Right cardiac atrium (tissue), 5 donors: ENCODE results near the gene SHFL. TPM values are rescaled to one million over a fixed set of nuclear protein-coding genes. Genes with fewer than 3 reads are reported as not detected.
A peak's percentile ranks its signal among the peaks of the same experiment; 100 is the strongest.

Experiments
- ATAC-seq, 2 donors: fragments of 200-7000 bp; cut with Tn5 transposase; one replicate each; pipeline versions ENCODE4 v1.8.0 to v1.9.1; 2020; ENCODE audit warnings: moderate library complexity in 2 of 2, mild to moderate bottlenecking in 1 of 2
- DNase-seq, 3 donors: peaks; one replicate each; pipeline ENCODE4 v3.0.0-alpha.2; 2020
- H3K27ac ChIP-seq: one replicate; pipeline ENCODE4 v1.5.1; 2013; ENCODE audit warnings: mild to moderate bottlenecking, low read length, control low read depth, moderate library complexity
- H3K27me3 ChIP-seq: one replicate; pipeline ENCODE4 v1.6.1; 2013; ENCODE audit not compliant: control insufficient read depth, insufficient read depth
- H3K4me1 ChIP-seq: one replicate; pipeline ENCODE4 v1.6.1; 2013; ENCODE audit warnings: low read length; ENCODE audit not compliant: control insufficient read depth, insufficient read depth
- H3K4me3 ChIP-seq: one replicate; pipeline ENCODE4 v1.5.1; 2013; ENCODE audit warnings: low read length, control low read depth
- H3K9me3 ChIP-seq: one replicate; pipeline ENCODE4 v1.6.1; 2013; ENCODE audit warnings: low read length; ENCODE audit not compliant: control insufficient read depth
- WGBS: extraction: QIAGEN DNeasy Blood & Tissue Kit; methylation state at CpG from one replicate; pipeline ENCODE4 v1.1.7; 2013; 5-methylcytosine and 5-hydroxymethylcytosine counted together
- intact Hi-C, 4 donors: fragments of 100-400 bp; cut with DNase I; formaldehyde crosslinking; loops; one replicate each; pipeline versions ENCODE4 v1.11.0 to v1.14.0; 2022 to 2023
- microRNA-seq, 2 donors: library from miRNA; unstranded; fragments of <30 nt; microRNA quantifications; one replicate each; pipeline ENCODE4 v1.2.0, GENCODE V29; 2020 to 2021
- polyA plus RNA-seq: library from polyadenylated mRNA; stranded (reverse); fragments of 200-250 nt; gene quantifications from one replicate; pipeline ENCODE4 v1.2.3, GENCODE V29; 2013
- total RNA-seq, 4 donors: library from RNA; stranded (reverse); fragmentation: NEBNext Ultra II Directional; extraction: Animal tissue kit (Norgen Biotek cat#: 25700); gene quantifications; one replicate each; pipeline ENCODE4 v1.2.1, GENCODE V29; 2021
- donor health status: healthy with polysubstance abuse.
- donor health status: DM: no; HTN: yes; CAD: no.
- donor health status: DM: no; HTN: no; CAD: no.
- donor health status: DM: no; HTN: yes; CAD: no; lungs with severe emphysema.
- donor health status: DM: yes; HTN: yes; CAD: no.

SHFL gene
- total and polyA plus RNA-seq, 5 donors: 14.5 to 16.0 (median 15.7) TPM

- Histone ChIP-seq H3K4me1 (no peaks in the 10 kb centered on the region), H3K27ac (no peak overlapping the region), H3K9me3 (no peaks in the 10 kb centered on the region), H3K27me3 (no peaks in the 10 kb centered on the region), H3K4me3 (no peak overlapping the region)
- DNase-seq (peak in 1 of 3 donors; percentile 54), ATAC-seq (peak; percentile 13 to 24)
- WGBS: 90% methylated on average over 39 of the region's 39 CpGs
- intact Hi-C loops: no loop called here
These were observed 49.6 kb downstream of the SHFL start for GRCh38 chr19:10135551-10136334.

- WGBS: 94% methylated on average over 14 of the region's 14 CpGs
- Histone ChIP-seq H3K4me1 (no peaks in the 10 kb centered on the region), H3K27ac (no peak overlapping the region), H3K9me3 (no peaks in the 10 kb centered on the region), H3K27me3 (no peaks in the 10 kb centered on the region), H3K4me3 (no peak overlapping the region)
- peak in 1 of 3 donors; percentile 40 for DNase-seq
- no peak for ATAC-seq
- intact Hi-C loops: no loop called here
These were observed 50.8 kb downstream of the SHFL start for GRCh38 chr19:10136936-10137335.

- H3K9me3 ChIP-seq: no peaks in the 10 kb centered on the region
- no peaks in the 10 kb centered on the region for H3K27me3 ChIP-seq
- ATAC-seq: no peak
- no peaks in the 10 kb centered on the region for H3K4me1 ChIP-seq
- H3K27ac ChIP-seq: no peak overlapping the region
- H3K4me3 ChIP-seq: no peak overlapping the region
- 89% methylated on average over 38 of the region's 38 CpGs for WGBS
- no peak for DNase-seq
- intact Hi-C loops: no loop called here
These were observed 51.9 kb downstream of the SHFL start for GRCh38 chr19:10137751-10138682.

GRCh38 chr19:10138879-10139795 is 53.0 kb downstream of the SHFL start:
- Histone ChIP-seq H3K27ac (no peak overlapping the region), H3K9me3 (no peaks in the 10 kb centered on the region), H3K4me1 (no peaks in the 10 kb centered on the region), H3K27me3 (no peaks in the 10 kb centered on the region), H3K4me3 (no peak overlapping the region)
- intact Hi-C loops: no loop called here
- no peak for DNase-seq
- WGBS: 91% methylated on average over 27 of the region's 27 CpGs
- ATAC-seq: no peak

GRCh38 chr19:10139952-10140351 is 53.8 kb downstream of the SHFL start:
- intact Hi-C loops: no loop called here
- DNase-seq (no peak), ATAC-seq (no peak)
- WGBS: 95% methylated on average over 23 of the region's 23 CpGs
- no peaks in the 10 kb centered on the region for H3K9me3 ChIP-seq
- no peak overlapping the region for H3K27ac ChIP-seq
- H3K4me1 ChIP-seq: no peaks in the 10 kb centered on the region
- no peak overlapping the region for H3K4me3 ChIP-seq
- no peaks in the 10 kb centered on the region for H3K27me3 ChIP-seq

- Histone ChIP-seq H3K27ac (no peak overlapping the region), H3K4me3 (no peak overlapping the region), H3K27me3 (no peaks in the 10 kb centered on the region), H3K4me1 (no peaks in the 10 kb centered on the region), H3K9me3 (no peaks in the 10 kb centered on the region)
- WGBS: 90% methylated on average over 13 of the region's 13 CpGs
- no peak for ATAC-seq
- DNase-seq: no peak
- intact Hi-C loops: no loop called here
These were observed 55.4 kb downstream of the SHFL start for GRCh38 chr19:10141479-10141878.

- Histone ChIP-seq H3K27me3 (no peaks in the 10 kb centered on the region), H3K27ac (no peak overlapping the region), H3K4me3 (no peak overlapping the region), H3K9me3 (no peaks in the 10 kb centered on the region), H3K4me1 (no peaks in the 10 kb centered on the region)
- intact Hi-C loops: no loop called here
- WGBS: 97% methylated on average over 18 of the region's 18 CpGs
- no peak for DNase-seq
- ATAC-seq: no peak
These were observed 55.9 kb downstream of the SHFL start for GRCh38 chr19:10141973-10142372.

Small RNAs within 50 kb of the gene (microRNA-seq; reads per million reads assigned to microRNA genes)
- gene MIR5589: 0 reads per million in 2 donors

Other genes with a start within 250 kb of the SHFL start
- 1 to 10 TPM; 5.9 to 9.2 (median 7.4) TPM for gene OLFM2, start 149.8 kb upstream of the SHFL start, total RNA-seq
- gene OLFM2, start 149.8 kb upstream of the SHFL start, polyA plus RNA-seq: 15.9 TPM
- gene COL5A3, start 75.8 kb upstream of the SHFL start, total RNA-seq: 10 to 100 TPM in 2 of 4 donors, 1 to 10 TPM in 2; 8.6 to 19.1 (median 11.9) TPM
- 13.5 TPM for gene COL5A3, start 75.8 kb upstream of the SHFL start, polyA plus RNA-seq
- gene RDH8, start 72.8 kb upstream of the SHFL start, total RNA-seq: not detected
- gene RDH8, start 72.8 kb upstream of the SHFL start, polyA plus RNA-seq: not detected
- gene ANGPTL6, start 16.4 kb downstream of the SHFL start, total RNA-seq: not detected
- 0.25 TPM for gene ANGPTL6, start 16.4 kb downstream of the SHFL start, polyA plus RNA-seq
- 10 to 100 TPM; 16.5 to 29.4 (median 25.7) TPM for gene PPAN, start 20.0 kb downstream of the SHFL start, total RNA-seq
- 25.2 TPM for gene PPAN, start 20.0 kb downstream of the SHFL start, polyA plus RNA-seq
- 1 to 10 TPM; 4.4 to 6.6 (median 4.9) TPM for gene P2RY11, start 25.4 kb downstream of the SHFL start, total RNA-seq
- 2.9 TPM for gene P2RY11, start 25.4 kb downstream of the SHFL start, polyA plus RNA-seq
- gene EIF3G, start 33.6 kb downstream of the SHFL start, total RNA-seq: 100 to 1,000 TPM; 144 to 183 (median 158) TPM
- 127 TPM for gene EIF3G, start 33.6 kb downstream of the SHFL start, polyA plus RNA-seq
- 10 to 100 TPM; 21.0 to 37.2 (median 30.3) TPM for gene DNMT1, start 108.6 kb downstream of the SHFL start, total RNA-seq
- gene DNMT1, start 108.6 kb downstream of the SHFL start, polyA plus RNA-seq: 19.3 TPM
- gene S1PR2, start 145.0 kb downstream of the SHFL start, total RNA-seq: 10 to 100 TPM in 2 of 4 donors, 1 to 10 TPM in 2; 4.7 to 18.8 (median 9.5) TPM
- 3.5 TPM for gene S1PR2, start 145.0 kb downstream of the SHFL start, polyA plus RNA-seq
- 10 to 100 TPM; 54.1 to 65.4 (median 60.5) TPM for gene MRPL4, start 165.9 kb downstream of the SHFL start, total RNA-seq
- gene MRPL4, start 165.9 kb downstream of the SHFL start, polyA plus RNA-seq: 66.6 TPM
- 10 to 100 TPM in 2 of 4 donors, 1 to 10 TPM in 2; 8.4 to 14.5 (median 9.9) TPM for gene ICAM1, start 184.8 kb downstream of the SHFL start, total RNA-seq
- gene ICAM1, start 184.8 kb downstream of the SHFL start, polyA plus RNA-seq: 9.8 TPM
- gene ICAM4, start 200.6 kb downstream of the SHFL start, total RNA-seq: under 1 TPM; 0.36 to 0.74 (median 0.52) TPM
- 0.84 TPM for gene ICAM4, start 200.6 kb downstream of the SHFL start, polyA plus RNA-seq
- gene ICAM5, start 203.6 kb downstream of the SHFL start, total RNA-seq: 1 to 10 TPM in 3 of 4 donors, under 1 TPM in 1; 0.93 to 1.6 (median 1.2) TPM
- gene ICAM5, start 203.6 kb downstream of the SHFL start, polyA plus RNA-seq: 0.86 TPM
- 1 to 10 TPM in 1 of 4 donors, under 1 TPM in 3; 0.80 to 1.3 (median 0.84) TPM for gene ZGLP1, start 223.5 kb downstream of the SHFL start, total RNA-seq
- gene ZGLP1, start 223.5 kb downstream of the SHFL start, polyA plus RNA-seq: 0.68 TPM
- gene FDX2, start 229.7 kb downstream of the SHFL start, total RNA-seq: 10 to 100 TPM; 13.2 to 20.7 (median 16.7) TPM
- 27.7 TPM for gene FDX2, start 229.7 kb downstream of the SHFL start, polyA plus RNA-seq
- gene RAVER1, start 247.2 kb downstream of the SHFL start, total RNA-seq: 10 to 100 TPM; 13.9 to 20.1 (median 15.1) TPM
- gene RAVER1, start 247.2 kb downstream of the SHFL start, polyA plus RNA-seq: 9.8 TPM